ENCODE data around the gene SPATS2L. TPM values are rescaled to one million over a fixed set of nuclear protein-coding genes. Genes with fewer than 3 reads are reported as not detected.

The SPATS2L gene
- total RNA-seq, 1 experiment from 2014 or later = 112 TPM

DNA sequence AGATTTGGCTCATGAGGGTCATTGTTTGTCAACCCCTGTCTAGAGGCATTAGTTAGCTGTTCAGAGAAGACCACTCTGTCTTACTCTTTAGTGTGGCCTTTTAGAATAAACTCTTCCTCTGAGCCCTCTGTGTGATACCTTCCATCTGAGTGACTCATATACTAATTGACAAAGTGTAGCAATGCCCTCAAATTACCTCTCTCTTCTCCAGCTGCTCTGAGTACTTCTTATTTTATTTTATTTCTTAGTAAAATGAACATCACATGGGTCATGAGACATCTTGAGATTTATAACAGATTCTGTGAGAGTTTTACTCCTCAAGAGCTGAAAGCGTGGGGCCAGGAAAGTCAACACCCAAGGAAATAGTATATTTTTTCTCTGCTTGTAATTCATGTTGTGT, 136.0 kb downstream of the SPATS2L start:
- DNase-seq (ENCODE audit: low spot score) (no peak), ATAC-seq (no peak)
- ChIA-PET POLR2A (no interaction called here), CTCF (no interaction called here)
- no peak for TF ChIP-seq EMX1 (CRISPR knock-in tag; IDR thresholded peaks at IDR 0.05)
- TF ChIP-seq SMAD4 (CRISPR knock-in tag; IDR thresholded peaks at IDR 0.05) = no peak
- TF ChIP-seq ATF1 (CRISPR knock-in tag; IDR thresholded peaks at IDR 0.05) = no peak
- TF ChIP-seq, protein P1, sequence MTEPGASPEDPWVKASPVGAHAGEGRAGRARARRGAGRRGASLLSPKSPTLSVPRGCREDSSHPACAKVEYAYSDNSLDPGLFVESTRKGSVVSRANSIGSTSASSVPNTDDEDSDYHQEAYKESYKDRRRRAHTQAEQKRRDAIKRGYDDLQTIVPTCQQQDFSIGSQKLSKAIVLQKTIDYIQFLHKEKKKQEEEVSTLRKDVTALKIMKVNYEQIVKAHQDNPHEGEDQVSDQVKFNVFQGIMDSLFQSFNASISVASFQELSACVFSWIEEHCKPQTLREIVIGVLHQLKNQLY (CRISPR knock-in tag; IDR thresholded peaks at IDR 0.05) = no peak
- TF ChIP-seq, protein P2, sequence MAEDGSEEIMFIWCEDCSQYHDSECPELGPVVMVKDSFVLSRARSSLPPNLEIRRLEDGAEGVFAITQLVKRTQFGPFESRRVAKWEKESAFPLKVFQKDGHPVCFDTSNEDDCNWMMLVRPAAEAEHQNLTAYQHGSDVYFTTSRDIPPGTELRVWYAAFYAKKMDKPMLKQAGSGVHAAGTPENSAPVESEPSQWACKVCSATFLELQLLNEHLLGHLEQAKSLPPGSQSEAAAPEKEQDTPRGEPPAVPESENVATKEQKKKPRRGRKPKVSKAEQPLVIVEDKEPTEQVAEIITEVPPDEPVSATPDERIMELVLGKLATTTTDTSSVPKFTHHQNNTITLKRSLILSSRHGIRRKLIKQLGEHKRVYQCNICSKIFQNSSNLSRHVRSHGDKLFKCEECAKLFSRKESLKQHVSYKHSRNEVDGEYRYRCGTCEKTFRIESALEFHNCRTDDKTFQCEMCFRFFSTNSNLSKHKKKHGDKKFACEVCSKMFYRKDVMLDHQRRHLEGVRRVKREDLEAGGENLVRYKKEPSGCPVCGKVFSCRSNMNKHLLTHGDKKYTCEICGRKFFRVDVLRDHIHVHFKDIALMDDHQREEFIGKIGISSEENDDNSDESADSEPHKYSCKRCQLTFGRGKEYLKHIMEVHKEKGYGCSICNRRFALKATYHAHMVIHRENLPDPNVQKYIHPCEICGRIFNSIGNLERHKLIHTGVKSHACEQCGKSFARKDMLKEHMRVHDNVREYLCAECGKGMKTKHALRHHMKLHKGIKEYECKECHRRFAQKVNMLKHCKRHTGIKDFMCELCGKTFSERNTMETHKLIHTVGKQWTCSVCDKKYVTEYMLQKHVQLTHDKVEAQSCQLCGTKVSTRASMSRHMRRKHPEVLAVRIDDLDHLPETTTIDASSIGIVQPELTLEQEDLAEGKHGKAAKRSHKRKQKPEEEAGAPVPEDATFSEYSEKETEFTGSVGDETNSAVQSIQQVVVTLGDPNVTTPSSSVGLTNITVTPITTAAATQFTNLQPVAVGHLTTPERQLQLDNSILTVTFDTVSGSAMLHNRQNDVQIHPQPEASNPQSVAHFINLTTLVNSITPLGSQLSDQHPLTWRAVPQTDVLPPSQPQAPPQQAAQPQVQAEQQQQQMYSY (CRISPR knock-in tag; IDR thresholded peaks at IDR 0.05) = no peak
- TF ChIP-seq, protein P3, sequence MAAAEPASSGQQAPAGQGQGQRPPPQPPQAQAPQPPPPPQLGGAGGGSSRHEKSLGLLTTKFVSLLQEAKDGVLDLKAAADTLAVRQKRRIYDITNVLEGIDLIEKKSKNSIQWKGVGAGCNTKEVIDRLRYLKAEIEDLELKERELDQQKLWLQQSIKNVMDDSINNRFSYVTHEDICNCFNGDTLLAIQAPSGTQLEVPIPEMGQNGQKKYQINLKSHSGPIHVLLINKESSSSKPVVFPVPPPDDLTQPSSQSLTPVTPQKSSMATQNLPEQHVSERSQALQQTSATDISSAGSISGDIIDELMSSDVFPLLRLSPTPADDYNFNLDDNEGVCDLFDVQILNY (CRISPR knock-in tag; IDR thresholded peaks at IDR 0.05) = no peak
- no peak for TF ChIP-seq SOX15 (CRISPR knock-in tag; IDR thresholded peaks at IDR 0.05)
- TF ChIP-seq, protein P4, sequence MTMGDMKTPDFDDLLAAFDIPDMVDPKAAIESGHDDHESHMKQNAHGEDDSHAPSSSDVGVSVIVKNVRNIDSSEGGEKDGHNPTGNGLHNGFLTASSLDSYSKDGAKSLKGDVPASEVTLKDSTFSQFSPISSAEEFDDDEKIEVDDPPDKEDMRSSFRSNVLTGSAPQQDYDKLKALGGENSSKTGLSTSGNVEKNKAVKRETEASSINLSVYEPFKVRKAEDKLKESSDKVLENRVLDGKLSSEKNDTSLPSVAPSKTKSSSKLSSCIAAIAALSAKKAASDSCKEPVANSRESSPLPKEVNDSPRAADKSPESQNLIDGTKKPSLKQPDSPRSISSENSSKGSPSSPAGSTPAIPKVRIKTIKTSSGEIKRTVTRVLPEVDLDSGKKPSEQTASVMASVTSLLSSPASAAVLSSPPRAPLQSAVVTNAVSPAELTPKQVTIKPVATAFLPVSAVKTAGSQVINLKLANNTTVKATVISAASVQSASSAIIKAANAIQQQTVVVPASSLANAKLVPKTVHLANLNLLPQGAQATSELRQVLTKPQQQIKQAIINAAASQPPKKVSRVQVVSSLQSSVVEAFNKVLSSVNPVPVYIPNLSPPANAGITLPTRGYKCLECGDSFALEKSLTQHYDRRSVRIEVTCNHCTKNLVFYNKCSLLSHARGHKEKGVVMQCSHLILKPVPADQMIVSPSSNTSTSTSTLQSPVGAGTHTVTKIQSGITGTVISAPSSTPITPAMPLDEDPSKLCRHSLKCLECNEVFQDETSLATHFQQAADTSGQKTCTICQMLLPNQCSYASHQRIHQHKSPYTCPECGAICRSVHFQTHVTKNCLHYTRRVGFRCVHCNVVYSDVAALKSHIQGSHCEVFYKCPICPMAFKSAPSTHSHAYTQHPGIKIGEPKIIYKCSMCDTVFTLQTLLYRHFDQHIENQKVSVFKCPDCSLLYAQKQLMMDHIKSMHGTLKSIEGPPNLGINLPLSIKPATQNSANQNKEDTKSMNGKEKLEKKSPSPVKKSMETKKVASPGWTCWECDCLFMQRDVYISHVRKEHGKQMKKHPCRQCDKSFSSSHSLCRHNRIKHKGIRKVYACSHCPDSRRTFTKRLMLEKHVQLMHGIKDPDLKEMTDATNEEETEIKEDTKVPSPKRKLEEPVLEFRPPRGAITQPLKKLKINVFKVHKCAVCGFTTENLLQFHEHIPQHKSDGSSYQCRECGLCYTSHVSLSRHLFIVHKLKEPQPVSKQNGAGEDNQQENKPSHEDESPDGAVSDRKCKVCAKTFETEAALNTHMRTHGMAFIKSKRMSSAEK (CRISPR knock-in tag; IDR thresholded peaks at IDR 0.05; ENCODE audit: borderline replicate concordance) = no peak
- no peak for TF ChIP-seq CBFB (CRISPR knock-in tag; IDR thresholded peaks at IDR 0.05; ENCODE audit: low read depth)
- TF ChIP-seq GABPB1 (CRISPR knock-in tag; IDR thresholded peaks at IDR 0.05) = no peak
- TF ChIP-seq, protein P5, sequence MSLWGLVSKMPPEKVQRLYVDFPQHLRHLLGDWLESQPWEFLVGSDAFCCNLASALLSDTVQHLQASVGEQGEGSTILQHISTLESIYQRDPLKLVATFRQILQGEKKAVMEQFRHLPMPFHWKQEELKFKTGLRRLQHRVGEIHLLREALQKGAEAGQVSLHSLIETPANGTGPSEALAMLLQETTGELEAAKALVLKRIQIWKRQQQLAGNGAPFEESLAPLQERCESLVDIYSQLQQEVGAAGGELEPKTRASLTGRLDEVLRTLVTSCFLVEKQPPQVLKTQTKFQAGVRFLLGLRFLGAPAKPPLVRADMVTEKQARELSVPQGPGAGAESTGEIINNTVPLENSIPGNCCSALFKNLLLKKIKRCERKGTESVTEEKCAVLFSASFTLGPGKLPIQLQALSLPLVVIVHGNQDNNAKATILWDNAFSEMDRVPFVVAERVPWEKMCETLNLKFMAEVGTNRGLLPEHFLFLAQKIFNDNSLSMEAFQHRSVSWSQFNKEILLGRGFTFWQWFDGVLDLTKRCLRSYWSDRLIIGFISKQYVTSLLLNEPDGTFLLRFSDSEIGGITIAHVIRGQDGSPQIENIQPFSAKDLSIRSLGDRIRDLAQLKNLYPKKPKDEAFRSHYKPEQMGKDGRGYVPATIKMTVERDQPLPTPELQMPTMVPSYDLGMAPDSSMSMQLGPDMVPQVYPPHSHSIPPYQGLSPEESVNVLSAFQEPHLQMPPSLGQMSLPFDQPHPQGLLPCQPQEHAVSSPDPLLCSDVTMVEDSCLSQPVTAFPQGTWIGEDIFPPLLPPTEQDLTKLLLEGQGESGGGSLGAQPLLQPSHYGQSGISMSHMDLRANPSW (CRISPR knock-in tag; conservative IDR thresholded peaks at IDR 0.05; ENCODE audit: low read depth) = no peak
- TF ChIP-seq, protein P6, sequence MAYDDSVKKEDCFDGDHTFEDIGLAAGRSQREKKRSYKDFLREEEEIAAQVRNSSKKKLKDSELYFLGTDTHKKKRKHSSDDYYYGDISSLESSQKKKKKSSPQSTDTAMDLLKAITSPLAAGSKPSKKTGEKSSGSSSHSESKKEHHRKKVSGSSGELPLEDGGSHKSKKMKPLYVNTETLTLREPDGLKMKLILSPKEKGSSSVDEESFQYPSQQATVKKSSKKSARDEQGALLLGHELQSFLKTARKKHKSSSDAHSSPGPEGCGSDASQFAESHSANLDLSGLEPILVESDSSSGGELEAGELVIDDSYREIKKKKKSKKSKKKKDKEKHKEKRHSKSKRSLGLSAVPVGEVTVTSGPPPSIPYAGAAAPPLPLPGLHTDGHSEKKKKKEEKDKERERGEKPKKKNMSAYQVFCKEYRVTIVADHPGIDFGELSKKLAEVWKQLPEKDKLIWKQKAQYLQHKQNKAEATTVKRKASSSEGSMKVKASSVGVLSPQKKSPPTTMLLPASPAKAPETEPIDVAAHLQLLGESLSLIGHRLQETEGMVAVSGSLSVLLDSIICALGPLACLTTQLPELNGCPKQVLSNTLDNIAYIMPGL (CRISPR knock-in tag; IDR thresholded peaks at IDR 0.05) = no peak
- TF ChIP-seq, protein P7, sequence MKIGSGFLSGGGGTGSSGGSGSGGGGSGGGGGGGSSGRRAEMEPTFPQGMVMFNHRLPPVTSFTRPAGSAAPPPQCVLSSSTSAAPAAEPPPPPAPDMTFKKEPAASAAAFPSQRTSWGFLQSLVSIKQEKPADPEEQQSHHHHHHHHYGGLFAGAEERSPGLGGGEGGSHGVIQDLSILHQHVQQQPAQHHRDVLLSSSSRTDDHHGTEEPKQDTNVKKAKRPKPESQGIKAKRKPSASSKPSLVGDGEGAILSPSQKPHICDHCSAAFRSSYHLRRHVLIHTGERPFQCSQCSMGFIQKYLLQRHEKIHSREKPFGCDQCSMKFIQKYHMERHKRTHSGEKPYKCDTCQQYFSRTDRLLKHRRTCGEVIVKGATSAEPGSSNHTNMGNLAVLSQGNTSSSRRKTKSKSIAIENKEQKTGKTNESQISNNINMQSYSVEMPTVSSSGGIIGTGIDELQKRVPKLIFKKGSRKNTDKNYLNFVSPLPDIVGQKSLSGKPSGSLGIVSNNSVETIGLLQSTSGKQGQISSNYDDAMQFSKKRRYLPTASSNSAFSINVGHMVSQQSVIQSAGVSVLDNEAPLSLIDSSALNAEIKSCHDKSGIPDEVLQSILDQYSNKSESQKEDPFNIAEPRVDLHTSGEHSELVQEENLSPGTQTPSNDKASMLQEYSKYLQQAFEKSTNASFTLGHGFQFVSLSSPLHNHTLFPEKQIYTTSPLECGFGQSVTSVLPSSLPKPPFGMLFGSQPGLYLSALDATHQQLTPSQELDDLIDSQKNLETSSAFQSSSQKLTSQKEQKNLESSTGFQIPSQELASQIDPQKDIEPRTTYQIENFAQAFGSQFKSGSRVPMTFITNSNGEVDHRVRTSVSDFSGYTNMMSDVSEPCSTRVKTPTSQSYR (CRISPR knock-in tag; IDR thresholded peaks at IDR 0.05) = no peak
- TF ChIP-seq PRRX2 (CRISPR knock-in tag; IDR thresholded peaks at IDR 0.05) = no peak
- TF ChIP-seq SMAD3 (CRISPR knock-in tag; IDR thresholded peaks at IDR 0.05; ENCODE audit: borderline replicate concordance) = no peak
- no peak for TF ChIP-seq ZNF138 (CRISPR knock-in tag; conservative IDR thresholded peaks at IDR 0.05)
- no peak for TF ChIP-seq NR1H2 (CRISPR knock-in tag; IDR thresholded peaks at IDR 0.05)
- no peak for TF ChIP-seq ZBTB21 (CRISPR knock-in tag; IDR thresholded peaks at IDR 0.05; ENCODE audit: borderline replicate concordance)
- TF ChIP-seq, protein P8, sequence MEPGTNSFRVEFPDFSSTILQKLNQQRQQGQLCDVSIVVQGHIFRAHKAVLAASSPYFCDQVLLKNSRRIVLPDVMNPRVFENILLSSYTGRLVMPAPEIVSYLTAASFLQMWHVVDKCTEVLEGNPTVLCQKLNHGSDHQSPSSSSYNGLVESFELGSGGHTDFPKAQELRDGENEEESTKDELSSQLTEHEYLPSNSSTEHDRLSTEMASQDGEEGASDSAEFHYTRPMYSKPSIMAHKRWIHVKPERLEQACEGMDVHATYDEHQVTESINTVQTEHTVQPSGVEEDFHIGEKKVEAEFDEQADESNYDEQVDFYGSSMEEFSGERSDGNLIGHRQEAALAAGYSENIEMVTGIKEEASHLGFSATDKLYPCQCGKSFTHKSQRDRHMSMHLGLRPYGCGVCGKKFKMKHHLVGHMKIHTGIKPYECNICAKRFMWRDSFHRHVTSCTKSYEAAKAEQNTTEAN (CRISPR knock-in tag; IDR thresholded peaks at IDR 0.05) = no peak
- no peak for TF ChIP-seq JAZF1 (CRISPR knock-in tag; IDR thresholded peaks at IDR 0.05)
- Mint-ChIP-seq H3K36me3 (peaks cover 79% of the 10 kb centered on the region), H3K4me1 (no peaks in the 10 kb centered on the region), H3K9me3 (no peaks in the 10 kb centered on the region), H3K27ac (no peak overlapping the region), H3K4me3 (no peak overlapping the region), H3K27me3 (ENCODE audit: low read depth) (no peaks in the 10 kb centered on the region)
